GM18507 (cell line): Measurements from ENCODE around the gene ZNF738.
"Not testable (repeated sequence)": the region's sequence is repeated elsewhere in the genome, so short reads cannot be mapped to it uniquely, and the experiment has no call there.

ENCODE experiments used
- DNase-seq: peaks from one replicate; pipeline ENCODE4 v3.0.0; 2011; ENCODE audit warnings: low read depth; ENCODE audit not compliant: insufficient read length; ENCODE audit errors: extremely low spot score
- FAIRE-seq: peaks from 2 replicates; lab custom pipeline; 2011; peaks lifted over from hg19 to GRCh38; lab: Jason Lieb, UNC

The ZNF738 gene

GRCh38 chr19:21358768-21359451 lies at the start of gene ZNF738:
ZNF738 (plus strand) TSS chr19:21359000; CDS start chr19:21359141, 141 bp downstream.
- DNase-seq (peak; percentile 70), FAIRE-seq (peak; percentile 96)

GRCh38 chr19:21312807-21313206 lies 46.0 kb upstream of the ZNF738 start:
- FAIRE-seq, DNase-seq: not testable (repeated sequence)

- DNase-seq, result no peak
- FAIRE-seq, result no peak
Observed at GRCh38 chr19:21314676-21315075, 44.1 kb upstream of the ZNF738 start.

- DNase-seq (no peak), FAIRE-seq (no peak)
Observed at GRCh38 chr19:21317821-21318220, 41.0 kb upstream of the ZNF738 start.

GRCh38 chr19:21321134-21321533 lies 37.7 kb upstream of the ZNF738 start:
- FAIRE-seq, result no peak
- no peak for DNase-seq

- FAIRE-seq (no peak), DNase-seq (no peak)
Observed at GRCh38 chr19:21321996-21322395, 36.8 kb upstream of the ZNF738 start.

- no peak for DNase-seq
- FAIRE-seq, result no peak
Observed at GRCh38 chr19:21322528-21322927, 36.3 kb upstream of the ZNF738 start.

- DNase-seq, result no peak
- no peak for FAIRE-seq
Observed at GRCh38 chr19:21323000-21323399, 35.8 kb upstream of the ZNF738 start.

- no peak for FAIRE-seq
- DNase-seq, result no peak
Observed at GRCh38 chr19:21326169-21326568, 32.6 kb upstream of the ZNF738 start.

- no peak for FAIRE-seq
- no peak for DNase-seq
Observed at GRCh38 chr19:21328406-21328805, 30.4 kb upstream of the ZNF738 start.

- peak; percentile 96 for FAIRE-seq
- DNase-seq, result peak; percentile 78
Observed at GRCh38 chr19:21328885-21329605, 29.8 kb upstream of the ZNF738 start, which contains the start of gene ZNF708. ZNF708 (minus strand) TSS chr19:21329410; CDS start chr19:21329212, 198 bp downstream.

GRCh38 chr19:21335721-21336120 lies 23.1 kb upstream of the ZNF738 start:
- DNase-seq (no peak), FAIRE-seq (no peak)

GRCh38 chr19:21344841-21345240 lies 14.0 kb upstream of the ZNF738 start:
- not testable (repeated sequence) for DNase-seq, FAIRE-seq

GRCh38 chr19:21352830-21353229 lies 6.0 kb upstream of the ZNF738 start:
- FAIRE-seq, result no peak
- DNase-seq, result no peak

- FAIRE-seq (no peak), DNase-seq (no peak)
Observed at GRCh38 chr19:21362291-21362690, 3.5 kb downstream of the ZNF738 start.

GRCh38 chr19:21383980-21384582 lies 25.3 kb downstream of the ZNF738 start:
- FAIRE-seq (no peak), DNase-seq (no peak)

GRCh38 chr19:21396121-21396520 lies 37.3 kb downstream of the ZNF738 start:
- DNase-seq (no peak), FAIRE-seq (no peak)

- FAIRE-seq, result peak; percentile 98
Observed at GRCh38 chr19:21396893-21397572, 38.2 kb downstream of the ZNF738 start, which contains the start of gene ZNF493. ZNF493 (plus strand) TSS chr19:21397133; CDS start chr19:21397238, 105 bp downstream.

GRCh38 chr19:21398851-21399250 lies 40.1 kb downstream of the ZNF738 start:
- FAIRE-seq (no peak), DNase-seq (no peak)

More at GRCh38 chr19:21396893-21397572, 38.2 kb downstream of the ZNF738 start, which contains the start of gene ZNF493:
- peak; percentile 50 for DNase-seq
